RWPE1 (cell line): ENCODE measurements around the gene EME1.
A peak's percentile ranks its signal among the peaks of the same experiment; 100 is the strongest.

Experiments
- CTCF ChIA-PET: fragments of 350-600 bp; sonication (Branson Sonifier 250); formaldehyde crosslinking; extraction: SDS; loops from one replicate; lab custom pipeline; 2021; lab: Yijun Ruan, JAX
- POLR2A ChIA-PET: fragments of 400-600 bp; formaldehyde crosslinking; extraction: SDS; loops from one replicate; lab custom pipeline; 2020; ENCODE audit warnings: antibody characterized with exemption; ENCODE audit not compliant: low non-redundant PET; lab: Yijun Ruan, JAX
- DNase-seq: peaks from one replicate; pipeline ENCODE4 v3.0.0; 2012; ENCODE audit warnings: low spot score
- H3K27ac ChIP-seq: fragments of 450-650 bp; 2 replicates; pipeline ENCODE4 v1.5.1; 2017
- CTCF ChIP-seq: fragments of 450-650 bp; conservative IDR thresholded peaks from 2 replicates; pipeline ENCODE4 v1.5.1; 2017; ENCODE audit warnings: low read depth, mild to moderate bottlenecking

EME1 gene

GRCh38 chr17:50386510-50386909 lies 13.5 kb downstream of the EME1 start:
- POLR2A ChIA-PET = no interaction called here
- no peak for TF ChIP-seq CTCF
- CTCF ChIA-PET = no interaction called here
- H3K27ac ChIP-seq = no peak overlapping the region
- DNase-seq = no peak

GRCh38 chr17:50388728-50389127 lies 15.7 kb downstream of the EME1 start:
- POLR2A ChIA-PET = interaction anchor here (0.5 kb wide), 1 partner anchor 16 kb away, joined by 3 read pairs; no protein-coding TSS in a partner anchor
- TF ChIP-seq CTCF = no peak
- no peak for DNase-seq
- no peak overlapping the region for H3K27ac ChIP-seq
- CTCF ChIA-PET = interaction anchor here (0.8 to 1.2 kb wide), 2 partner anchors 9 to 296 kb away, joined by 3 read pairs; partner anchors contain the start of gene LRRC59

- H3K27ac ChIP-seq = no peak overlapping the region
- POLR2A ChIA-PET = no interaction called here
- CTCF ChIA-PET = interaction anchor here (0.6 kb wide), 1 partner anchor 111 kb away, joined by 3 read pairs; no protein-coding TSS in a partner anchor
- DNase-seq = no peak
- TF ChIP-seq CTCF = no peak
Observed at GRCh38 chr17:50389534-50389933, 16.5 kb downstream of the EME1 start.

- TF ChIP-seq CTCF = no peak
- POLR2A ChIA-PET = no interaction called here
- CTCF ChIA-PET = interaction anchor here (0.5 kb wide), 1 partner anchor 95 kb away, joined by 3 read pairs; no protein-coding TSS in a partner anchor
- DNase-seq = no peak
- peak overlapping the region; percentile 73 for H3K27ac ChIP-seq
Observed at GRCh38 chr17:50392621-50393020, 19.6 kb downstream of the EME1 start.

- no peak for TF ChIP-seq CTCF
- no peak overlapping the region for H3K27ac ChIP-seq
- ChIA-PET POLR2A (no interaction called here), CTCF (no interaction called here)
- no peak for DNase-seq
Observed at GRCh38 chr17:50393700-50394099, 20.7 kb downstream of the EME1 start.

- H3K27ac ChIP-seq = no peak overlapping the region
- POLR2A ChIA-PET = no interaction called here
- DNase-seq = no peak
- no peak for TF ChIP-seq CTCF
- CTCF ChIA-PET = interaction anchor here (0.5 kb wide), 1 partner anchor 122 kb away, joined by 5 read pairs; no protein-coding TSS in a partner anchor
Observed at GRCh38 chr17:50394711-50395110, 21.7 kb downstream of the EME1 start.
